Parathyroid adenoma (tissue), 2 donors: ENCODE results near the gene ADGRE3.

ENCODE experiments used
- H2AFZ ChIP-seq: fragments of 300-600 bp; sonication (generic); one replicate; pipeline ENCODE4 v1.7.0; 2017; ENCODE audit warnings: antibody characterized with exemption, mild to moderate bottlenecking
- H3K27ac ChIP-seq: fragments of 300-600 bp; sonication (generic); one replicate; pipeline ENCODE4 v1.7.0; 2017
- H3K27me3 ChIP-seq: fragments of 300-600 bp; sonication (generic); one replicate; pipeline ENCODE4 v1.7.0; 2017; ENCODE audit warnings: low read length; ENCODE audit not compliant: control insufficient read depth, insufficient read depth
- H3K36me3 ChIP-seq: fragments of 300-600 bp; sonication (generic); one replicate; pipeline ENCODE4 v1.7.0; 2017; ENCODE audit warnings: low read length; ENCODE audit not compliant: control insufficient read depth, insufficient read depth
- H3K4me1 ChIP-seq: fragments of 300-600 bp; sonication (generic); one replicate; pipeline ENCODE4 v1.7.0; 2017; ENCODE audit warnings: control low read depth
- H3K4me2 ChIP-seq: fragments of 300-600 bp; sonication (generic); one replicate; pipeline ENCODE4 v1.7.0; 2017; ENCODE audit warnings: low read length
- H3K4me3 ChIP-seq: fragments of 300-600 bp; sonication (generic); one replicate; pipeline ENCODE4 v1.7.0; 2017; ENCODE audit warnings: low read depth, low read length
- H3K79me2 ChIP-seq: fragments of 300-600 bp; sonication (generic); one replicate; pipeline ENCODE4 v1.7.0; 2017; ENCODE audit warnings: control low read depth
- H3K9ac ChIP-seq: fragments of 300-600 bp; sonication (generic); one replicate; pipeline ENCODE4 v1.7.0; 2017; ENCODE audit warnings: mild to moderate bottlenecking
- H3K9me3 ChIP-seq: fragments of 300-600 bp; sonication (generic); one replicate; pipeline ENCODE4 v1.7.0; 2017; ENCODE audit warnings: low read length; ENCODE audit not compliant: control insufficient read depth
- TF ChIP-seq, protein P1 (sequence below): fragments of 300-600 bp; sonication (generic); IDR thresholded peaks from one replicate; pipeline ENCODE4 v1.7.0; 2017; ENCODE audit warnings: antibody characterized with exemption, mild to moderate bottlenecking
- donor health status: primary hyperparathyroidism.

Gene ADGRE3

DNA sequence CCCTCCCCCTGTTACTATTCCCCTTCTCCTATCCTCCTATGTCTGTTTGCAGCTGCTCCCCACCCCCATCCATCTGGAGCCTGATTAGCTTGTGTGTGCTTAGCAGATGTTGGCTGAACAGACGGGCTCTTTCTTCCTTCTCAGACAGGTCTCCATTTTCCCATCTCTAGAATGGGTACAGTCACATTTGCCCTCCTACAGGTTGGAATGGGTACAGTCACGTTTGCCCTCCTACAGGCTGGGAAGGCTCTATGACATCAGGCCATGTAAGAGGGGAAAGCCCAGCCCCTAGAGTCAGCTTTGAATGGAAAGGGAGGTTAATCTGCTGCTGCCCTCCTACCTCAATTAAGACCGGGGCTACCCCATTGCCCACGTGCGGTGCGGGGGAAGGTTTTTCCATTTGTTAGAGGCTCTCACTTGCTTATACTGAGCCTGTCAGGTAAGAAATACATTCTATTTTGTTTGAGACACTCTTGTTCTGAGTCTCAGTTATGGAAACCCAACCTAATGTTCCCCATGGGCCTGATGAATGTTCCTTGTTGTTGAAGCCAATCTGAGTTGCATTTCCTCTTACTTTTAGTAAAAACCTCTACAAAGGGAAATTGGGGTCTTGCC lies 93.9 kb downstream of the ADGRE3 start:
- H3K4me1 ChIP-seq: no peaks in the 10 kb centered on the region
- H3K4me3 ChIP-seq: no peak overlapping the region
- no peak overlapping the region for H3K27ac ChIP-seq
- H3K36me3 ChIP-seq: no peaks in the 10 kb centered on the region
- TF ChIP-seq, protein P1, sequence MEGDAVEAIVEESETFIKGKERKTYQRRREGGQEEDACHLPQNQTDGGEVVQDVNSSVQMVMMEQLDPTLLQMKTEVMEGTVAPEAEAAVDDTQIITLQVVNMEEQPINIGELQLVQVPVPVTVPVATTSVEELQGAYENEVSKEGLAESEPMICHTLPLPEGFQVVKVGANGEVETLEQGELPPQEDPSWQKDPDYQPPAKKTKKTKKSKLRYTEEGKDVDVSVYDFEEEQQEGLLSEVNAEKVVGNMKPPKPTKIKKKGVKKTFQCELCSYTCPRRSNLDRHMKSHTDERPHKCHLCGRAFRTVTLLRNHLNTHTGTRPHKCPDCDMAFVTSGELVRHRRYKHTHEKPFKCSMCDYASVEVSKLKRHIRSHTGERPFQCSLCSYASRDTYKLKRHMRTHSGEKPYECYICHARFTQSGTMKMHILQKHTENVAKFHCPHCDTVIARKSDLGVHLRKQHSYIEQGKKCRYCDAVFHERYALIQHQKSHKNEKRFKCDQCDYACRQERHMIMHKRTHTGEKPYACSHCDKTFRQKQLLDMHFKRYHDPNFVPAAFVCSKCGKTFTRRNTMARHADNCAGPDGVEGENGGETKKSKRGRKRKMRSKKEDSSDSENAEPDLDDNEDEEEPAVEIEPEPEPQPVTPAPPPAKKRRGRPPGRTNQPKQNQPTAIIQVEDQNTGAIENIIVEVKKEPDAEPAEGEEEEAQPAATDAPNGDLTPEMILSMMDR: no peak
- no peak overlapping the region for H2AFZ ChIP-seq
- H3K4me2 ChIP-seq: no peak overlapping the region
- no peak overlapping the region for H3K9ac ChIP-seq
- H3K27me3 ChIP-seq: no peaks in the 10 kb centered on the region
- H3K79me2 ChIP-seq: no peaks in the 10 kb centered on the region
- no peaks in the 10 kb centered on the region for H3K9me3 ChIP-seq

DNA sequence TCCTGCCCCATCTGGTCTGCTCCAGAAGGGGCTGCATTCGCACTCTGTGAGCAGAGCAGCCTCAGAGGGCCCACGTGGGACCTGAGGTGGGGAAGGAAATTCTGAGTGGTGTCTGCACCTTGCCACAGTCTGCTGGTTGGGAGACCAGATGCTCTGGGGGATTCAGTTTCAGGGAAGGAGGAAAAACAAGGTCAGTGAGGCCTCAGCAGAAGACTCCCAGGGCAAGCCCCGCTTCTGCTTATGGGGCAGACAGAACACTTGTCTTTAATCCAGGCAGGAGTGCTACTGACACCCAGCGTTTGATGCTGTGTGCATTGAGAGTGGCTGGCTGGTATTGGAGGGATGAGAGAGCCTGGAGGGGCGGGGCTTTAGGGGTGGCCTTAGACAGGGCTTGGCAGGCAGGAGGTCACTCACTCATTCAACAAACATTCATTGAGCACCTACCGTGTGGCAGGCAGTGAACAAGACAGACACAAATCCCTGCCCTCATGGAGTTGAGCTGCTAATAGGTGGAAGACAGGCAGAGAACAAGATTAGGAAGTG lies 96.7 kb downstream of the ADGRE3 start:
- no peaks in the 10 kb centered on the region for H3K27me3 ChIP-seq
- no peaks in the 10 kb centered on the region for H3K9me3 ChIP-seq
- no peak overlapping the region for H3K9ac ChIP-seq
- H3K4me2 ChIP-seq: no peak overlapping the region
- H3K36me3 ChIP-seq: no peaks in the 10 kb centered on the region
- H3K79me2 ChIP-seq: no peaks in the 10 kb centered on the region
- H3K4me3 ChIP-seq: no peak overlapping the region
- no peaks in the 10 kb centered on the region for H3K4me1 ChIP-seq
- H3K27ac ChIP-seq: no peak overlapping the region
- TF ChIP-seq, protein P1: no peak
- no peak overlapping the region for H2AFZ ChIP-seq

DNA sequence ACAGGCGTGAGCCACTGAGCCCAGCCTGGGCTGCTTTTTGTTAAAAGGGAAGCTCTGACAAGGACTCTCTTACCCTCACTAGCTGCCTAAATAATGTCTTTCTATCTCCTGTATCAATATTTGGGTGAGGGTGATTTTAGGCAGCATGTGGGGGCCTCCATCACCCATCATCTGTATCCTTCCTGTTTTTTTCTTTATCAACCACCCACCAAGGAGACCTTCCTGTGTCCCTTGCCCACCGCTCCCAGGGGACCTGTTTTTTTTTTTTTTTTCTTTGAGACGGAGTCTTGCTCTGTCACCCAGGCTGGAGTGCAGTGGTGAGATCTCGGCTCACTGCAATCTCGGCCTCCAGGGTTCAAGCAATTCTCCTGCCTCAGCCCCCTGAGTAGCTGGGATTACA lies 97.4 kb downstream of the ADGRE3 start:
- no peak overlapping the region for H3K27ac ChIP-seq
- TF ChIP-seq, protein P1: no peak

DNA sequence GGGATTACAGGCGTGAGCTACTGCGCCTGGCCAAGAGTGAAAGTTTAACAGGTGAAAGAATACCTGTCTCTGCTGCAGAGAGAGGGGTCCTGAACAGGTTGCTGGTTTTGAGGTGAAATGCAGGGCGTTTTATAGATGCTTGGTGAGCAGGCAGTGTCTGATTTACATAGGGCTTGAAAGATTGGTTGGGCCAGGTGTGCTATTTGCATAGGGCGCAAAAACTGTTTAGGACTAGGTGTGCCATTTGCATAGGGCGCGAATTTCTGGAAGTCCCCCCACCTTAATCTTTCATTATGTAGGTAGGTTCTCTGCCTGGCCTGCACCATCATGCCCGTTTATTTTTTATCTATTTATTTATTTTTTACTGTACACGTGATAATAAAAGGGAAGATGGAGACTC lies 98.3 kb downstream of the ADGRE3 start:
- TF ChIP-seq, protein P1: no peak
- no peak overlapping the region for H3K9ac ChIP-seq
- H3K36me3 ChIP-seq: no peaks in the 10 kb centered on the region
- no peaks in the 10 kb centered on the region for H3K9me3 ChIP-seq
- H3K4me1 ChIP-seq: no peaks in the 10 kb centered on the region
- H3K27me3 ChIP-seq: no peaks in the 10 kb centered on the region
- no peak overlapping the region for H2AFZ ChIP-seq
- no peak overlapping the region for H3K4me2 ChIP-seq
- no peak overlapping the region for H3K4me3 ChIP-seq
- no peak overlapping the region for H3K27ac ChIP-seq
- H3K79me2 ChIP-seq: peaks cover 5% of the 10 kb centered on the region

More for the DNA sequence above, 97.4 kb downstream of the ADGRE3 start:
- H3K4me3 ChIP-seq: no peak overlapping the region
- no peaks in the 10 kb centered on the region for H3K79me2 ChIP-seq
- H2AFZ ChIP-seq: no peak overlapping the region
- no peaks in the 10 kb centered on the region for H3K4me1 ChIP-seq
- H3K36me3 ChIP-seq: no peaks in the 10 kb centered on the region
- H3K9me3 ChIP-seq: no peaks in the 10 kb centered on the region
- no peak overlapping the region for H3K4me2 ChIP-seq
- H3K9ac ChIP-seq: no peak overlapping the region
- no peaks in the 10 kb centered on the region for H3K27me3 ChIP-seq

DNA sequence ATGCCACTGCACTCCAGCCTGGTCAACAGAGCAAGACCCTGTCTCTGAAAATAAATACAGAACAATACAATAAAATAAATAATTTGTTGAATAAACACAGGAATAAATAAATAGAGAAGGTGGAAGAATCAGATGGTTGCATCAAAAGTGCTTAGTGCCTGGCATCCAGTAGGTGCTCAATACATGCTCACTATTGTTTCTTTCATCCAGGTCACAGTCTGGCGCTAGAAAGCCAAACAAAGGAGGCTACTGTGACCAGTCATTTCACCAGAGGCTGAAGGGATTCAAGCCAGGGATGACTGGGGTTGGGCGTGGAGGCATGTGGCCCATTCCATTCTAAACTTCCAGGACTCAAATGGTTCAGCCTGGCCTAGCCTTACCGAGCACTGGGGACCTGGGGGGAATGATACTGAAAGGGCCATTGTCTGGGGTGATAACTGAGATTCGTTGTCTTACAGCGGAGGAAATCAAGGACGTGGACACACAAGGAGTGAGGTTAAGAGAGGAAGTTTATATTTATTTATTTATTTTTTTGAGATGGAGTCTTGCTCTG lies 99.1 kb downstream of the ADGRE3 start:
- TF ChIP-seq, protein P1: no peak
- Histone ChIP-seq H2AFZ (no peak overlapping the region), H3K4me1 (peaks cover 7% of the 10 kb centered on the region), H3K9ac (no peak overlapping the region), H3K4me2 (no peak overlapping the region), H3K36me3 (no peaks in the 10 kb centered on the region), H3K27ac (no peak overlapping the region), H3K4me3 (no peak overlapping the region), H3K9me3 (no peaks in the 10 kb centered on the region), H3K27me3 (no peaks in the 10 kb centered on the region), H3K79me2 (peaks cover 14% of the 10 kb centered on the region)
